ENCODE data around the gene CEP162. TPM values are rescaled to one million over a fixed set of nuclear protein-coding genes. Genes with fewer than 3 reads are reported as not detected.

CEP162 gene
- total and polyA plus RNA-seq, 12 donors: 2.1 to 5.6 (median 3.8) TPM

- Histone ChIP-seq H3K27me3 (no peaks in the 10 kb centered on the region), H3K4me3 (no peak overlapping the region), H3K4me1 (no peaks in the 10 kb centered on the region), H3K9me3 (peaks cover 0 to 1% (median 0%) of the 10 kb centered on the region in 11 donors), H3K27ac (no peak overlapping the region), H3K36me3 (no peaks in the 10 kb centered on the region)
- 88 to 89% methylated on average over 1 of the region's 1 CpG for WGBS, 2 donors
- DNase-seq: no peak
- peak in 4 of 9 donors; percentile 15 to 33 (median 22) for TF ChIP-seq CTCF (IDR thresholded peaks at IDR 0.05)
- no peak for ATAC-seq
- intact Hi-C loops (cut with DNase I): no loop called here
Observed at GRCh38 chr6:84243240-84243639, 15.8 kb upstream of the CEP162 start.

- DNase-seq (no peak), ATAC-seq (no peak)
- no peak for TF ChIP-seq CTCF (IDR thresholded peaks at IDR 0.05)
- Histone ChIP-seq H3K9me3 (peaks cover 0 to 7% (median 0%) of the 10 kb centered on the region in 11 donors), H3K27ac (no peak overlapping the region), H3K27me3 (no peaks in the 10 kb centered on the region), H3K4me1 (no peaks in the 10 kb centered on the region), H3K4me3 (no peak overlapping the region), H3K36me3 (no peaks in the 10 kb centered on the region)
- intact Hi-C loops (cut with DNase I): no loop called here
Observed at GRCh38 chr6:84242265-84242664, 14.8 kb upstream of the CEP162 start.

- intact Hi-C loops (cut with DNase I): loop anchor here in 3 of 10 donors (5.0 to 10.0 kb wide), 3 partner anchors 346 to 613 kb away; no protein-coding TSS in a partner anchor
- TF ChIP-seq CTCF (IDR thresholded peaks at IDR 0.05): peak in 1 of 9 donors; percentile 6
- H3K4me1 ChIP-seq: peaks cover 0 to 15% (median 7%) of the 10 kb centered on the region in 9 donors
Observed at GRCh38 chr6:84228198-84228543, 728 bp upstream of the CEP162 start.

GRCh38 chr6:84227044-84227433 is 404 bp downstream of the CEP162 start:
- no peaks in the 10 kb centered on the region for H3K9me3 ChIP-seq
- DNase-seq: no peak
- no peak for TF ChIP-seq CTCF (IDR thresholded peaks at IDR 0.05)
- peak; percentile 5 to 53 (median 23) for ATAC-seq
- H3K36me3 ChIP-seq: no peaks in the 10 kb centered on the region
- peak overlapping the region in 9 of 10 donors; percentile 78 to 94 (median 86) for H3K27ac ChIP-seq
- H3K27me3 ChIP-seq: peaks cover 0 to 19% (median 6%) of the 10 kb centered on the region in 7 donors
- intact Hi-C loops (cut with DNase I): loop anchor here in 5 of 10 donors (2.0 to 10.0 kb wide), 5 partner anchors 338 to 612 kb away; no protein-coding TSS in a partner anchor
- H3K4me1 ChIP-seq: peaks cover 0 to 15% (median 7%) of the 10 kb centered on the region in 9 donors
- peak overlapping the region; percentile 66 to 90 (median 82) for H3K4me3 ChIP-seq
- WGBS, 2 donors: 2 to 3% methylated on average over 14 of the region's 14 CpGs

More at GRCh38 chr6:84228198-84228543, 728 bp upstream of the CEP162 start:
- Histone ChIP-seq H3K36me3 (no peaks in the 10 kb centered on the region), H3K9me3 (no peaks in the 10 kb centered on the region), H3K4me3 (peak overlapping the region; percentile 66 to 90 (median 82)), H3K27ac (peak overlapping the region; percentile 78 to 94 (median 86)), H3K27me3 (peaks cover 0 to 31% (median 15%) of the 10 kb centered on the region in 7 donors)
- 0% methylated on average over 1 of the region's 1 CpG for WGBS, 2 donors
- ATAC-seq (no peak), DNase-seq (no peak)

All from heart right ventricle (tissue), 16 donors.